Vagina (tissue), 2 donors: ENCODE data around the gene RPRD1B. TPM values are rescaled to one million over a fixed set of nuclear protein-coding genes. Genes with fewer than 3 reads are reported as not detected.
"Not testable (repeated sequence)": the region's sequence is repeated elsewhere in the genome, so short reads cannot be mapped to it uniquely, and the experiment has no call there.

Experiments used
- DNase-seq, 2 donors: peaks; one replicate each; pipeline ENCODE4 v3.0.0-alpha.2; 2017; ENCODE audit errors: extremely low spot score in 2 of 2
- H3K27ac ChIP-seq: fragments of 200-600 bp; sonication (generic); one replicate; pipeline ENCODE4 v1.5.1; 2019
- H3K27me3 ChIP-seq: fragments of 200-600 bp; sonication (generic); one replicate; pipeline ENCODE4 v1.5.1; 2019
- H3K36me3 ChIP-seq, 2 donors: fragments of 200-600 bp; sonication (generic); one replicate each; pipeline ENCODE4 v1.5.1; 2017 to 2019
- H3K4me1 ChIP-seq: fragments of 200-600 bp; sonication (generic); one replicate; pipeline ENCODE4 v1.5.1; 2019
- H3K4me3 ChIP-seq, 2 donors: fragments of 200-600 bp; sonication (generic); 1 replicate in 1 of 2; 2 replicates in 1 of 2; pipeline ENCODE4 v1.5.1; 2016 to 2019
- H3K9me3 ChIP-seq: fragments of 200-600 bp; sonication (generic); one replicate; pipeline ENCODE4 v1.5.1; 2019
- POLR2A ChIP-seq, 2 donors: fragments of 450-650 bp; IDR thresholded peaks; one replicate each; pipeline ENCODE4 v1.6.1; 2017; ENCODE audit warnings: antibody characterized with exemption in 2 of 2, mild to moderate bottlenecking in 2 of 2, moderate library complexity in 2 of 2
- POLR2AphosphoS5 ChIP-seq, 2 donors: sonication (generic); formaldehyde crosslinking; IDR thresholded peaks; one replicate each; pipeline ENCODE4 v1.9.0; 2017; ENCODE audit warnings: antibody characterized with exemption in 2 of 2, mild to moderate bottlenecking in 2 of 2, low read depth in 1 of 2; ENCODE audit not compliant: insufficient read depth in 1 of 2
- intact Hi-C: fragments of 100-400 bp; cut with DNase I; formaldehyde crosslinking; loops from one replicate; pipeline ENCODE4 v1.15.1; 2023
- total RNA-seq: library from RNA; depleted of rRNA; stranded (reverse); fragments of >200 nt; gene quantifications from one replicate; pipeline ENCODE4 v1.2.3, GENCODE V29; 2016
- TF ChIP-seq, protein P1 (sequence below), 3 experiments: fragments of 450-650 bp in 2 of 3; fragments of 200-600 bp in 1 of 3; sonication (generic) in 1 of 3; IDR thresholded peaks; one replicate each; pipeline ENCODE4 v1.5.1; 2017 to 2019; ENCODE audit warnings: antibody characterized with exemption in 3 of 3, mild to moderate bottlenecking in 2 of 3, moderate library complexity in 2 of 3

Gene RPRD1B
- total RNA-seq, 1 donor from 2014 or later = 23.8 TPM

DNA sequence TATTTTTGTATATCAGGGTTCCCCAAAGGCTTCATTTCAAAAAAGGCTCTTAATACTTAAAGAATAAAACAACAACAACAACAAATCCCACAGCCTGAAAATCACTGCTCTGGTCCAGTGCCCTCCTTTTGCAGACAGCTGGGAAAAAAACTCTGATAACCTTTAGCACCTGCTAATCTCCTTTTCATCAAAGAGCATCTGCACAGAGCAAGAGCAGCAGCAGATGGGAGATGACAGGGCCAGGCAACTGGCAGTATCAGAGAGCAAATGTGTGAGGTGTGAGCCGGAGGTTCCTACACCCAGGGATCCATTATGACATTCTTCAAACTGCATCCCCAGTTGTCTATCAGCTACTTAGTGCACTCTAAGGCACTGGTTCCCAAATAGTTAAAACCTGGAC lies 26.0 kb upstream of the RPRD1B start:
- intact Hi-C loops = no loop called here
- no peak overlapping the region for H3K4me3 ChIP-seq
- no peak for TF ChIP-seq POLR2A (IDR thresholded peaks at IDR 0.05)
- TF ChIP-seq POLR2AphosphoS5 (IDR thresholded peaks at IDR 0.05; ENCODE audit: insufficient read depth in 1 of 2, low read depth in 1 of 2) = no peak
- TF ChIP-seq, protein P1, sequence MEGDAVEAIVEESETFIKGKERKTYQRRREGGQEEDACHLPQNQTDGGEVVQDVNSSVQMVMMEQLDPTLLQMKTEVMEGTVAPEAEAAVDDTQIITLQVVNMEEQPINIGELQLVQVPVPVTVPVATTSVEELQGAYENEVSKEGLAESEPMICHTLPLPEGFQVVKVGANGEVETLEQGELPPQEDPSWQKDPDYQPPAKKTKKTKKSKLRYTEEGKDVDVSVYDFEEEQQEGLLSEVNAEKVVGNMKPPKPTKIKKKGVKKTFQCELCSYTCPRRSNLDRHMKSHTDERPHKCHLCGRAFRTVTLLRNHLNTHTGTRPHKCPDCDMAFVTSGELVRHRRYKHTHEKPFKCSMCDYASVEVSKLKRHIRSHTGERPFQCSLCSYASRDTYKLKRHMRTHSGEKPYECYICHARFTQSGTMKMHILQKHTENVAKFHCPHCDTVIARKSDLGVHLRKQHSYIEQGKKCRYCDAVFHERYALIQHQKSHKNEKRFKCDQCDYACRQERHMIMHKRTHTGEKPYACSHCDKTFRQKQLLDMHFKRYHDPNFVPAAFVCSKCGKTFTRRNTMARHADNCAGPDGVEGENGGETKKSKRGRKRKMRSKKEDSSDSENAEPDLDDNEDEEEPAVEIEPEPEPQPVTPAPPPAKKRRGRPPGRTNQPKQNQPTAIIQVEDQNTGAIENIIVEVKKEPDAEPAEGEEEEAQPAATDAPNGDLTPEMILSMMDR (IDR thresholded peaks at IDR 0.05) = no peak
- no peaks in the 10 kb centered on the region for H3K27me3 ChIP-seq
- no peaks in the 10 kb centered on the region for H3K9me3 ChIP-seq
- peaks cover 0 to 25% of the 10 kb centered on the region in 2 donors for H3K36me3 ChIP-seq
- H3K27ac ChIP-seq = no peak overlapping the region
- H3K4me1 ChIP-seq = no peaks in the 10 kb centered on the region
- DNase-seq = peak in 1 of 2 donors; percentile 13

DNA sequence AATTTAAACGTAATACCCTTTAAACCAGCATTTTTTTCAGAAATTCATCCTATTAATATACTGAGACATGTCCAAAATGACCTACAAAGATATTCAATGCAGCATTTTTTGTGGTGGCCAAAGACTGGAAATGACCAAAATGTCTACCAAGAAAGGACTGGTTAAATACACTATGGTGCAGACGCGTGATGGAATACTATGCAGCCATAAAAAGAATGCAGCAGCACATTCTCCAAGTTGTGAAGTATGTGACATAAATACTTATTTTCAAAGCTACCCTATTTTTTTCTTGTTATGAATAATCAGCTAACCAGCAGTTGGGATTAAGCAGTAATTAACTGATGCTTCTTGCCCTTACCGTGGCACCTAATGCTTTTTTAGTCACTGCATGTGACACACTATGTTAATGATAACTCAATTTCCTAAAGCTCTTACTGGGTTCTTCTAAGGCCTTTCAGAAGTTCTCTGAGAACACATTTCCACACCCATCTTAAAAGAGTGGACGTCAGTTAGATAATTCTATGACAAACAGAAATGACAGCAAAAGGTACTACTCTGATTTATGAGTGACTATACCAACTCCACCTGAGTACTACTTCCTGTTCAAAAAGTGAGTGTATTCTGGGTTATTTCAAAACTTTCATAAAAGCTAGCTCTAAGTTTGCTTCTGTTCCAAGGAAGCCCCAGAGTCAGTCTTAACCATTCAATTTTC lies 25.2 kb upstream of the RPRD1B start:
- DNase-seq = no peak
- Histone ChIP-seq H3K27ac (no peak overlapping the region), H3K27me3 (no peaks in the 10 kb centered on the region), H3K36me3 (peaks cover 0 to 28% of the 10 kb centered on the region in 2 donors), H3K4me1 (no peaks in the 10 kb centered on the region), H3K9me3 (no peaks in the 10 kb centered on the region), H3K4me3 (no peak overlapping the region)
- intact Hi-C loops = no loop called here
- TF ChIP-seq POLR2AphosphoS5 (IDR thresholded peaks at IDR 0.05; ENCODE audit: insufficient read depth in 1 of 2, low read depth in 1 of 2) (no peak), POLR2A (IDR thresholded peaks at IDR 0.05) (no peak)
- TF ChIP-seq, protein P1 (IDR thresholded peaks at IDR 0.05) = no peak

DNA sequence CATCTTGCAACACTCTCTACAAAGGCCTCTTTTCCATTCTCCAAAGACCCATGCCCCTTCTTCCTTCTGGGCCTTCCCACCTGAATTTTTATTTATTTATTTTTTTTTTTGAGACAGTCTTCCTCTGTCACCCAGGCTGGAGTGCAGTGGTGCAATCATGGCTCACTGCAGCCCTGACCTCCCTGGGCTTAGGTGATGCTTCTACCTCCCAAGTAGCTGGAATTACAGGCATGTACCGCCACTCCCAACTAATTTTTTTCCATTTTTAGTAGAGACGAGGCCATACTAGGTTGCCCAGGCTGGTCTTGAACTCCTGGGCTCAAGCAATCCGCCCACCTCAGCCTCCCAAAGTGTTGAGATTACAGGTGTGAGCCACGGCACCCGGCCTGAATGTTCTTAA lies 24.1 kb upstream of the RPRD1B start:
- H3K36me3 ChIP-seq = peaks cover 0 to 24% of the 10 kb centered on the region in 2 donors

DNA sequence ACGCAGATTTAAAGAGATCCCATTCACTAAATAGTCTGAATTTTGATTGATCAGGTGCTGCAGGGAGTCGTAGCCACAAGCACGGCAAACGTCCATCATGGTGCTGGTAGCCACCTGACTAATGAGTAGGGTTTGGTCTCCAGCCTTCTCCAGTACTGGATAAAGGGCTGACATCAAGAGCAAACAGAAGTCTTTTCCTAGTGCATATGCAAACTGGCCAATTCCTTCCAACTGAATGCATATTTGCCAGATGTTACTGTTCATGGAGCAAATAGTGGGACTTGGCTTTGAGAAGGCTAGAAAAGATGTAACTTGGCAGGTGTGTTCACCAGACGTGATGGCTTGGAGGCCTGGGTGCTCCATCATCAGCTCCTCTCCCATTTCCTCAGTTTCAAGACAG lies 21.9 kb upstream of the RPRD1B start:
- intact Hi-C loops = no loop called here
- H3K9me3 ChIP-seq = no peaks in the 10 kb centered on the region
- no peaks in the 10 kb centered on the region for H3K4me1 ChIP-seq
- no peak for DNase-seq
- no peak overlapping the region for H3K27ac ChIP-seq
- TF ChIP-seq, protein P1 (IDR thresholded peaks at IDR 0.05) = no peak
- no peak for TF ChIP-seq POLR2AphosphoS5 (IDR thresholded peaks at IDR 0.05; ENCODE audit: insufficient read depth in 1 of 2, low read depth in 1 of 2)
- no peak for TF ChIP-seq POLR2A (IDR thresholded peaks at IDR 0.05)
- H3K27me3 ChIP-seq = no peaks in the 10 kb centered on the region
- no peak overlapping the region for H3K4me3 ChIP-seq
- peaks cover 0 to 22% of the 10 kb centered on the region in 2 donors for H3K36me3 ChIP-seq

More for the DNA sequence above, 24.1 kb upstream of the RPRD1B start:
- H3K9me3 ChIP-seq, intact Hi-C loops, H3K4me3 ChIP-seq, H3K27me3 ChIP-seq, DNase-seq, H3K4me1 ChIP-seq, H3K27ac ChIP-seq: not testable (repeated sequence)

DNA sequence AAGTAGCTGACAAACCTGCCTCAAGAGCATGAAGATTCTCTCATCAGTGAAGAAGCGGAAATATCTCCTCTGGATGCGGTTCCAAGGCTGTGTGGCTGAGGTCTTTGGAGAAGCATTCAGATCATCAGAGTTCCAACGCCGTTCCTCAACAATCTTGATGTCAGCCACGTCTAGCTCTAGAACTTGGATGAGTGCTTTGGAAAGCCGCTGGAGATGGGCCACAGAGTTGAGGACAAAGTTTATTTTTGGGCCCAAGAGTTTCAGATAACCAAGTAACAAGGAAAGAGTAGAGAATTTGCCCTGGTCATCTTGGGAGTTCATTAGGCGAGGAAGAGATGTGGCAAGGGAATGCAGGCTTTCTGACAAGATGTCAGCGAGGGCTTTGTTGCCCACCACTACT lies 21.2 kb upstream of the RPRD1B start:
- peaks cover 0 to 26% of the 10 kb centered on the region in 2 donors for H3K36me3 ChIP-seq
- no peak overlapping the region for H3K4me3 ChIP-seq
- H3K9me3 ChIP-seq = no peaks in the 10 kb centered on the region
- TF ChIP-seq POLR2A (IDR thresholded peaks at IDR 0.05) = no peak
- TF ChIP-seq POLR2AphosphoS5 (IDR thresholded peaks at IDR 0.05; ENCODE audit: insufficient read depth in 1 of 2, low read depth in 1 of 2) = no peak
- TF ChIP-seq, protein P1 (IDR thresholded peaks at IDR 0.05) = no peak
- H3K27me3 ChIP-seq = no peaks in the 10 kb centered on the region
- H3K4me1 ChIP-seq = no peaks in the 10 kb centered on the region
- no peak for DNase-seq
- intact Hi-C loops = no loop called here
- H3K27ac ChIP-seq = no peak overlapping the region
